OCI-LY3 (cell line): Measurements from ENCODE around the gene MPRIP.

Source experiments
- H2AFZ ChIP-seq: fragments of 200-600, 300-600 bp; shearing (Covaris generic); 2 replicates; pipeline ENCODE4 v1.6.0; 2014; ENCODE audit warnings: antibody characterized with exemption, low read depth, low read length
- H3K27ac ChIP-seq: fragments of 200-600, 300-600 bp; sonication (generic); 2 replicates; pipeline ENCODE4 v1.5.1; 2014; ENCODE audit warnings: mild to moderate bottlenecking, low read length, moderate library complexity, mixed read lengths
- H3K27me3 ChIP-seq: fragments of 200-600, 300-600 bp; sonication (generic); 2 replicates; pipeline ENCODE4 v1.6.1; 2014; ENCODE audit warnings: low read depth, low read length, mixed read lengths
- H3K36me3 ChIP-seq: fragments of 200-600, 300-600 bp; sonication (generic); replicated peaks from 2 replicates; pipeline ENCODE3; 2014; ENCODE audit warnings: low read depth, low read length, mixed read lengths
- H3K4me1 ChIP-seq: fragments of 300-600, 200-600 bp; sonication (generic); 2 replicates; pipeline ENCODE4 v1.6.1; 2014; ENCODE audit warnings: low read length, mixed read lengths
- H3K4me2 ChIP-seq: fragments of 200-600, 300-600 bp; sonication (generic); 2 replicates; pipeline ENCODE4 v1.6.1; 2014; ENCODE audit warnings: low read length, mixed read lengths
- H3K4me3 ChIP-seq: fragments of 300-600, 200-600 bp; sonication (generic); 2 replicates; pipeline ENCODE4 v1.5.1; 2014; ENCODE audit warnings: antibody characterized with exemption, mild to moderate bottlenecking, low read length, moderate library complexity
- H3K79me2 ChIP-seq: fragments of 300-600, 200-600 bp; shearing (Covaris generic); 2 replicates; pipeline ENCODE4 v1.6.1; 2014; ENCODE audit warnings: mild to moderate bottlenecking, low read length, mixed read lengths
- H3K9ac ChIP-seq: fragments of 300-600, 200-600 bp; shearing (Covaris generic); 2 replicates; pipeline ENCODE4 v1.6.0; 2014; ENCODE audit warnings: mild to moderate bottlenecking, low read length, moderate library complexity
- H3K9me3 ChIP-seq: fragments of 200-600, 300-600 bp; shearing (Covaris generic); 2 replicates; pipeline ENCODE4 v1.6.1; 2014; ENCODE audit warnings: low read length, mixed read lengths; ENCODE audit not compliant: insufficient read depth
- H4K20me1 ChIP-seq: fragments of 200-600, 300-600 bp; sonication (generic); 2 replicates; pipeline ENCODE4 v1.6.1; 2016; ENCODE audit warnings: low read length, mixed read lengths; ENCODE audit not compliant: insufficient read depth
- EZH2phosphoT487 ChIP-seq: fragments of 200-600 bp; shearing (Covaris generic); IDR thresholded peaks from 2 replicates; pipeline ENCODE4 v1.6.1; 2018; ENCODE audit warnings: antibody characterized with exemption, mixed run types, low read depth
- TF ChIP-seq, protein P1 (sequence below): fragments of 200-600, 300-600 bp; sonication (generic); IDR thresholded peaks from 2 replicates; pipeline ENCODE4 v1.5.1; 2014; ENCODE audit warnings: antibody characterized with exemption, low read length, low read depth

Gene MPRIP

GRCh38 chr17:17039911-17040310 lies 2.3 kb upstream of the MPRIP start:
- H3K27me3 ChIP-seq, result no peaks in the 10 kb centered on the region
- no peak overlapping the region for H3K4me2 ChIP-seq
- H3K36me3 ChIP-seq, result no peaks in the 10 kb centered on the region
- peaks cover 16% of the 10 kb centered on the region for H4K20me1 ChIP-seq
- H3K79me2 ChIP-seq, result peaks cover 22% of the 10 kb centered on the region
- H3K4me1 ChIP-seq, result peaks cover 24% of the 10 kb centered on the region
- H3K4me3 ChIP-seq, result no peak overlapping the region
- H2AFZ ChIP-seq, result no peak overlapping the region
- TF ChIP-seq, protein P1, sequence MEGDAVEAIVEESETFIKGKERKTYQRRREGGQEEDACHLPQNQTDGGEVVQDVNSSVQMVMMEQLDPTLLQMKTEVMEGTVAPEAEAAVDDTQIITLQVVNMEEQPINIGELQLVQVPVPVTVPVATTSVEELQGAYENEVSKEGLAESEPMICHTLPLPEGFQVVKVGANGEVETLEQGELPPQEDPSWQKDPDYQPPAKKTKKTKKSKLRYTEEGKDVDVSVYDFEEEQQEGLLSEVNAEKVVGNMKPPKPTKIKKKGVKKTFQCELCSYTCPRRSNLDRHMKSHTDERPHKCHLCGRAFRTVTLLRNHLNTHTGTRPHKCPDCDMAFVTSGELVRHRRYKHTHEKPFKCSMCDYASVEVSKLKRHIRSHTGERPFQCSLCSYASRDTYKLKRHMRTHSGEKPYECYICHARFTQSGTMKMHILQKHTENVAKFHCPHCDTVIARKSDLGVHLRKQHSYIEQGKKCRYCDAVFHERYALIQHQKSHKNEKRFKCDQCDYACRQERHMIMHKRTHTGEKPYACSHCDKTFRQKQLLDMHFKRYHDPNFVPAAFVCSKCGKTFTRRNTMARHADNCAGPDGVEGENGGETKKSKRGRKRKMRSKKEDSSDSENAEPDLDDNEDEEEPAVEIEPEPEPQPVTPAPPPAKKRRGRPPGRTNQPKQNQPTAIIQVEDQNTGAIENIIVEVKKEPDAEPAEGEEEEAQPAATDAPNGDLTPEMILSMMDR, result no peak
- TF ChIP-seq EZH2phosphoT487, result no peak
- H3K27ac ChIP-seq, result no peak overlapping the region
- H3K9me3 ChIP-seq, result no peaks in the 10 kb centered on the region
- no peak overlapping the region for H3K9ac ChIP-seq

DNA sequence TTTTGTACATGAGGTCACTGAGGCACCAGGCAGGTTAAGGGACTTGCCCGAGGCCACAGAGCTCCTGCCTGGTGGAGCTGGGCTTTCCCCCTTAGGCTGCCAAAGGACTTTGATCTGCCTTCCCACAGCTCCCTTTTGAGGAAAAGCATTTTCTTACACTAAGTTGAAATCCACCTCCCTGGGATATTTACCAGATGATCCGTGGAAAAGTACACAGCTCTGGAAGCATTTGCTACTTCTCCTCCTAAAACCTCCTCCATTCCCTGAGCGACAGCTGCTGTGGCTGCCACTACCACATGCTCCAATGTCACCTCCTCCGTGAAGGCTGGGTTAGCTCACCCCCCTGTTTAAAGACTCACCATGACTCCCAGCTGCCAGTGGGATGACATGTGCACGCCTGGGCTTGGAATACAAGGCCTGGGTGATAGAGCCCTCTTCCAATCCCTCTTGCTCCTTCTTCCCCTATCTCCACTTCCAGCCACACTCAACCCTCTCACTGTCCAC lies 1.2 kb upstream of the MPRIP start:
- Histone ChIP-seq H2AFZ (peak overlapping the region; percentile 86; the same call in 1 of the 2 replicates), H3K27ac (no peak overlapping the region), H3K9me3 (no peaks in the 10 kb centered on the region), H3K79me2 (peaks cover 34% of the 10 kb centered on the region), H3K36me3 (peaks cover 4% of the 10 kb centered on the region), H4K20me1 (peaks cover 24% of the 10 kb centered on the region), H3K4me3 (peak overlapping the region; percentile 97), H3K27me3 (no peaks in the 10 kb centered on the region), H3K9ac (peak overlapping the region; percentile 64; the same call in 1 of the 2 replicates), H3K4me2 (peak overlapping the region; percentile 95), H3K4me1 (peaks cover 31% of the 10 kb centered on the region)
- TF ChIP-seq, protein P1, result no peak
- no peak for TF ChIP-seq EZH2phosphoT487

- Histone ChIP-seq H3K36me3 (peaks cover 6% of the 10 kb centered on the region), H3K79me2 (peaks cover 41% of the 10 kb centered on the region), H3K4me1 (peaks cover 31% of the 10 kb centered on the region), H3K9ac (peak overlapping the region; percentile 64), H3K4me3 (peak overlapping the region; percentile 97), H3K27ac (no peak overlapping the region), H3K9me3 (no peaks in the 10 kb centered on the region), H3K27me3 (no peaks in the 10 kb centered on the region), H3K4me2 (peak overlapping the region; percentile 95), H2AFZ (peak overlapping the region; percentile 86), H4K20me1 (peaks cover 24% of the 10 kb centered on the region)
- TF ChIP-seq, protein P1, result no peak
- TF ChIP-seq EZH2phosphoT487, result no peak
Measured at GRCh38 chr17:17041571-17042383, 480 bp upstream of the MPRIP start.

DNA sequence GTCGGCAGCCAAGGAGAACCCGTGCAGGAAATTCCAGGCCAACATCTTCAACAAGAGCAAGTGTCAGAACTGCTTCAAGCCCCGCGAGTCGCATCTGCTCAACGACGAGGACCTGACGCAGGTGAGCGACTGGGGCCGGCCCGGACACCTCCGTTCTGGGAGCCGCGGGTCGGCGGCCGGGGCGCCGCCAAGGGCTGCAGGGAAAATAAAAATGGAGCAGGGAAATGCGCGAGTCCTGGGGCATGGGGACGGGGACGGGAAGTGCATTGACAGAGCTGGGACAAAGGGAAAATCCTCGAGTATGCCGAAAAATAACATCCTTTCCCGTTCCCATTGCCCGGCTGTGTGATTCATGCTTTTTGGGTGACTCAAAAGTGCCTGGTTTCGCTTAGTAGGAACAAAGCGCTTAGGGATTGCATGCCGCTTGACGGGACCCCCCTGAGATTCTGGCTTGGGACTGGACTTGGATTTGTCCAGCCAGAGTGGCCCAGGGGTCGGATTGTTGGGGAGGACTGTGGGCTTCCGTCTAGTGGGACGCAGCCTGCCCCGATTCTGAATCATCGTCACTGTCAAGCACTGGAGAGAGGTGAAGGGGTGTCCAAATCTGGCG lies 699 bp downstream of the MPRIP start:
- no peak overlapping the region for H3K27ac ChIP-seq
- H3K9me3 ChIP-seq, result no peaks in the 10 kb centered on the region
- peaks cover 6% of the 10 kb centered on the region for H3K36me3 ChIP-seq
- peaks cover 52% of the 10 kb centered on the region for H3K79me2 ChIP-seq
- TF ChIP-seq EZH2phosphoT487, result no peak
- TF ChIP-seq, protein P1, result no peak
- H3K4me1 ChIP-seq, result peaks cover 31% of the 10 kb centered on the region
- peak overlapping the region; percentile 69 for H3K9ac ChIP-seq
- peak overlapping the region; percentile 81 for H3K4me3 ChIP-seq
- no peaks in the 10 kb centered on the region for H3K27me3 ChIP-seq
- peak overlapping the region; percentile 92 for H3K4me2 ChIP-seq
- H2AFZ ChIP-seq, result no peak overlapping the region
- H4K20me1 ChIP-seq, result peaks cover 24% of the 10 kb centered on the region
